ENCODE results near the gene ESPNL.

- TF ChIP-seq, protein P1, sequence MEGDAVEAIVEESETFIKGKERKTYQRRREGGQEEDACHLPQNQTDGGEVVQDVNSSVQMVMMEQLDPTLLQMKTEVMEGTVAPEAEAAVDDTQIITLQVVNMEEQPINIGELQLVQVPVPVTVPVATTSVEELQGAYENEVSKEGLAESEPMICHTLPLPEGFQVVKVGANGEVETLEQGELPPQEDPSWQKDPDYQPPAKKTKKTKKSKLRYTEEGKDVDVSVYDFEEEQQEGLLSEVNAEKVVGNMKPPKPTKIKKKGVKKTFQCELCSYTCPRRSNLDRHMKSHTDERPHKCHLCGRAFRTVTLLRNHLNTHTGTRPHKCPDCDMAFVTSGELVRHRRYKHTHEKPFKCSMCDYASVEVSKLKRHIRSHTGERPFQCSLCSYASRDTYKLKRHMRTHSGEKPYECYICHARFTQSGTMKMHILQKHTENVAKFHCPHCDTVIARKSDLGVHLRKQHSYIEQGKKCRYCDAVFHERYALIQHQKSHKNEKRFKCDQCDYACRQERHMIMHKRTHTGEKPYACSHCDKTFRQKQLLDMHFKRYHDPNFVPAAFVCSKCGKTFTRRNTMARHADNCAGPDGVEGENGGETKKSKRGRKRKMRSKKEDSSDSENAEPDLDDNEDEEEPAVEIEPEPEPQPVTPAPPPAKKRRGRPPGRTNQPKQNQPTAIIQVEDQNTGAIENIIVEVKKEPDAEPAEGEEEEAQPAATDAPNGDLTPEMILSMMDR (optimal IDR thresholded peaks at IDR 0.05 in 1 of 3, IDR thresholded peaks at IDR 0.05 in 1 of 3, conservative IDR thresholded peaks at IDR 0.05 in 1 of 3; ENCODE audit: extremely low read depth in 1 of 3, insufficient read depth in 2 of 3, low read length in 3 of 3): no peak
- no peak for TF ChIP-seq EZH2 (IDR thresholded peaks at IDR 0.05; ENCODE audit: low read length)
Observed at GRCh38 chr2:238141541-238142318, 41.6 kb downstream of the ESPNL start.
